T-helper 17 cell (primary cell): ENCODE measurements around the gene CASZ1. TPM values are rescaled to one million over a fixed set of nuclear protein-coding genes. Genes with fewer than 3 reads are reported as not detected.

Source experiments
- ATAC-seq: fragments of 150-1000 bp; cut with Tn5 transposase; 2 replicates; pipeline ENCODE4 v1.10.0; 2021; ENCODE audit warnings: mild to moderate bottlenecking, moderate library complexity
- DNase-seq, 3 donors: peaks; one replicate each; pipeline versions ENCODE4 v3.0.0 to v3.0.0-alpha.2; 2020 to 2021
- H3K9me3 ChIP-seq: one replicate; pipeline ENCODE4 v1.7.0; 2013; ENCODE audit warnings: low read length, mild to moderate bottlenecking; ENCODE audit not compliant: control insufficient read depth, poor library complexity, severe bottlenecking
- H3K27ac Mint-ChIP-seq: one replicate; pipeline ENCODE4 v1.8.0; 2022; ENCODE audit warnings: mild to moderate bottlenecking, moderate library complexity, mixed read lengths
- H3K27me3 Mint-ChIP-seq: one replicate; pipeline ENCODE4 v1.8.0; 2022; ENCODE audit warnings: mixed read lengths
- H3K36me3 Mint-ChIP-seq: one replicate; pipeline ENCODE4 v1.8.0; 2022; ENCODE audit warnings: low read depth, mixed read lengths
- H3K4me1 Mint-ChIP-seq: one replicate; pipeline ENCODE4 v1.8.0; 2022; ENCODE audit warnings: mild to moderate bottlenecking, mixed read lengths
- H3K4me3 Mint-ChIP-seq: one replicate; pipeline ENCODE4 v1.8.0; 2022; ENCODE audit warnings: mild to moderate bottlenecking, moderate library complexity, mixed read lengths
- total RNA-seq, 4 donors: library from RNA in 2 of 4; stranded (reverse) in 2 of 4; gene quantifications; one replicate each; pipeline ENCODE4 v1.2.3 and lab custom pipeline; 2022 to 2026

CASZ1 gene
- total RNA-seq, 2 donors from 2014 or later: 20.8 to 21.2 TPM

- no peak overlapping the region for H3K27ac Mint-ChIP-seq
- ATAC-seq (no peak), DNase-seq (no peak)
- H3K9me3 ChIP-seq: no peaks in the 10 kb centered on the region
- no peak overlapping the region for H3K4me3 Mint-ChIP-seq
- peaks cover 3% of the 10 kb centered on the region for H3K4me1 Mint-ChIP-seq
- H3K36me3 Mint-ChIP-seq: no peaks in the 10 kb centered on the region
- peaks cover 42% of the 10 kb centered on the region for H3K27me3 Mint-ChIP-seq
Observed at GRCh38 chr1:10712568-10713362, 83.7 kb downstream of the CASZ1 start.

DNA sequence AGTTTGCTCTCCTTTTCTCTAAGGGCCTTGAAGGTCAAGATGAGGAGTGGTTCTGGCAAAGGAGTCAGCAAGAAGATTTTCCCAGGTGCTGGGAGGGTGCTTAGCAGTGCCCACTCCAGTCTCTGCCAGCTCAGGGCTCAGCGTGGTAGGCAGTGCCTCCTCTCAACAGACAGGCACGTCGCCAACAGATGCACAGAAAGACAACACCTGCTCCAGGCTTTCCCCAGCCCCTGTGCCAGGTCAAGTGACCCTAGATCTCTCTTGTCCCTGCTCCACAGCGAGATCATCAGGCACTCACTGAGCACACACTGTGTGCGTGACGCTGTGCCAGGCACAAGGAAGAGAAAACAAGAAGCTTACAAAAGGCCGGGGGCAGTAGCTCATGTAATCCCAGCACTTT lies 86.0 kb downstream of the CASZ1 start:
- H3K36me3 Mint-ChIP-seq: no peaks in the 10 kb centered on the region
- DNase-seq (no peak), ATAC-seq (no peak)
- H3K9me3 ChIP-seq: no peaks in the 10 kb centered on the region
- no peak overlapping the region for H3K27ac Mint-ChIP-seq
- H3K4me1 Mint-ChIP-seq: no peaks in the 10 kb centered on the region
- no peak overlapping the region for H3K4me3 Mint-ChIP-seq
- peaks cover 28% of the 10 kb centered on the region for H3K27me3 Mint-ChIP-seq

DNA sequence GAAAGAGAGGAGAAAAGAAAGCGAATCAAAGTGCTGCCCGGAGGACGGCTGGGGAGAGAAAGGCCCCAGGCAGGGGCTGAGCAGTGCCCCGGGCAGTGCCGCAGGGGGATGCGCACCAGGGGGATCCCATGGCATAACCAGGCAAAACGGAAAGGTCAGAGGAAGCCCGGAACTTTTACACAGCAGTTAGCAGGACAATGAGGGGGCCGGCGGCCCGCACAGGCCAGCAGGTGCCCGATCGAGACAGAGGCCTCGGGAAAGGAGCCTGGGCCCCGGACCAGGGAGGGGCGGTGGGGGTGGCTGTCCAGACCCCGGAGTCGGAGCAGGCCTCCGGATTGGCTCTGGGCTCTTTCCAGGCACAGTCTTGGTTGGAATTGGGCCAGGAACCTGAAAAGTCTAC lies 86.8 kb downstream of the CASZ1 start:
- Mint-ChIP-seq H3K36me3 (no peaks in the 10 kb centered on the region), H3K27ac (no peak overlapping the region), H3K4me1 (no peaks in the 10 kb centered on the region), H3K27me3 (peaks cover 22% of the 10 kb centered on the region), H3K4me3 (no peak overlapping the region)
- no peaks in the 10 kb centered on the region for H3K9me3 ChIP-seq
- DNase-seq (no peak), ATAC-seq (no peak)

DNA sequence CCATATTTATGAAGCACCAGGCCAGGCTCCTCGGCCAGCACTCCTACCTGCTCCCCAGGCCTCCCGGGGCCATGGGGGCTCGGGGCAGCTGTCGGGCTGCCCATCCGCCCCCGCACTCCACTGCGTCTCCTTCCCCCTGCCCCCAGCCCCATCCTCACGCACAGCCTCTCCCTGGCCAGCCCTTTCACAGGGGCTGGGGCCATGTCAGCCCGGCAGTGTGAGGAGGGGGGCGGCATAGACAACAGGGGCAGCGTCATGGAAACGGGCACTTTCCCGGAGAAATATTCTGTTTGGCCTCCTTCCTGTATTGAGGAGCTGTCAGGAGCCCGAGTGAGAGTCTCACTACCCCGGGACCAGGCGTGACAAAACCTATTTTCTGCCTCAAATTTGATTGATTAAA lies 87.3 kb downstream of the CASZ1 start:
- no peaks in the 10 kb centered on the region for H3K4me1 Mint-ChIP-seq
- no peaks in the 10 kb centered on the region for H3K36me3 Mint-ChIP-seq
- no peaks in the 10 kb centered on the region for H3K9me3 ChIP-seq
- H3K27ac Mint-ChIP-seq: no peak overlapping the region
- DNase-seq (no peak), ATAC-seq (no peak)
- H3K4me3 Mint-ChIP-seq: no peak overlapping the region
- H3K27me3 Mint-ChIP-seq: peaks cover 18% of the 10 kb centered on the region

GRCh38 chr1:10708757-10709156 lies 87.7 kb downstream of the CASZ1 start:
- no peak overlapping the region for H3K27ac Mint-ChIP-seq

GRCh38 chr1:10707208-10707607 lies 89.2 kb downstream of the CASZ1 start:
- H3K27ac Mint-ChIP-seq: no peak overlapping the region
- no peaks in the 10 kb centered on the region for H3K4me1 Mint-ChIP-seq
- no peak for DNase-seq
- peaks cover 4% of the 10 kb centered on the region for H3K27me3 Mint-ChIP-seq
- no peak for ATAC-seq
- no peaks in the 10 kb centered on the region for H3K9me3 ChIP-seq
- H3K36me3 Mint-ChIP-seq: no peaks in the 10 kb centered on the region
- no peak overlapping the region for H3K4me3 Mint-ChIP-seq

More at GRCh38 chr1:10708757-10709156, 87.7 kb downstream of the CASZ1 start:
- H3K27me3 Mint-ChIP-seq: peaks cover 14% of the 10 kb centered on the region
- no peak for ATAC-seq
- H3K9me3 ChIP-seq: no peaks in the 10 kb centered on the region
- DNase-seq: no peak
- no peaks in the 10 kb centered on the region for H3K4me1 Mint-ChIP-seq
- H3K4me3 Mint-ChIP-seq: no peak overlapping the region
- H3K36me3 Mint-ChIP-seq: no peaks in the 10 kb centered on the region

DNA sequence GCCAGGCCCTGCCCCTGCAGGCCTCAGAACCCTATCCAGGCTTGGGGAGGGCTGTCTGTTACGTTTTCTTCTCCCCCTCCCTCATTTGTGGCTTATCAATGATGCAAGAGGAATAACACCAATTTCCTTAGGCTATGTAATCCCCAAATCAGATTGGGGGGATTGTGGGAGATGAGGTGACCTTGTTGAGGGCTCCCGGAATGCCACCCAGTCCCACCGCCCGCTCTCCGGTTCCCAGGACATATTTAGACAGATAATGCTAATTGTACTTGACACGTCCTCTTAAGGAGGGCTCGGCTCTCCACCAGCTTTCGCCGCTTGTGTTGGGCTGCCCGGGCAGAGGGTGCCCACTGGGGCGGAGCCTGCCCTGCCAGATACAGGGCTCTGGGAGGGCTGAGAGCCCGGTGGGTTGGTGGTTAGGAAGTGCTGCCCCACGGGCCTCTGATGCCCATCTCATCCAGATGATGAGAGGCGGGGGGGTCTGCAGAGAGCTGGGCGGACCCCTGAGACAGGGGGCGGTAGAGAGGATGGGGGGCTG lies 90.0 kb downstream of the CASZ1 start:
- H3K9me3 ChIP-seq: no peaks in the 10 kb centered on the region
- Mint-ChIP-seq H3K4me3 (no peak overlapping the region), H3K27me3 (peaks cover 1% of the 10 kb centered on the region), H3K36me3 (no peaks in the 10 kb centered on the region), H3K4me1 (no peaks in the 10 kb centered on the region), H3K27ac (no peak overlapping the region)
- ATAC-seq: no peak
- DNase-seq: no peak

DNA sequence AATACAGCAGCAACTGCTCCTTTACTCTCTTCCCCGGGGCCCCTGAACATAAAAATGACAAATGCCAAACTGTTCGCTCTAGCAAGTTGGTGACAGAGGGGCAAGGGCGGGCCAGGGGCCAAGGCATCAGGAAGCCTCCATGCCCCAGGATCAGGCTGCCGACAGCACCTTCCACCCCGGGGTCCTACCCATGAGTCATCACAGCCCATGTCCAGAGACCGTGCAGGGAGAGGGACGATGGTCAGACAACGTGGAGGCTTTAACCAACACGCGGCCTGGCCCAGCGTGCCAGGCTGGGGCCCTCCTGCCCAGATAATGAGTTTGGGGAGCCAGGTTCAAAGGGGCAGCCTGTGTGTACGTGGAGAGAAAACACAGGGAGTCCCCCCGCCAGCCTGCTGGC lies 90.5 kb downstream of the CASZ1 start:
- Mint-ChIP-seq H3K36me3 (no peaks in the 10 kb centered on the region), H3K4me1 (no peaks in the 10 kb centered on the region), H3K27ac (no peak overlapping the region), H3K27me3 (no peaks in the 10 kb centered on the region), H3K4me3 (no peak overlapping the region)
- DNase-seq: no peak
- no peaks in the 10 kb centered on the region for H3K9me3 ChIP-seq
- no peak for ATAC-seq

GRCh38 chr1:10704368-10704882 lies 92.0 kb downstream of the CASZ1 start:
- H3K4me1 Mint-ChIP-seq: peaks cover 3% of the 10 kb centered on the region
- DNase-seq (no peak), ATAC-seq (no peak)
- no peaks in the 10 kb centered on the region for H3K36me3 Mint-ChIP-seq
- H3K4me3 Mint-ChIP-seq: no peak overlapping the region
- no peak overlapping the region for H3K27ac Mint-ChIP-seq
- no peaks in the 10 kb centered on the region for H3K9me3 ChIP-seq
- H3K27me3 Mint-ChIP-seq: no peaks in the 10 kb centered on the region

DNA sequence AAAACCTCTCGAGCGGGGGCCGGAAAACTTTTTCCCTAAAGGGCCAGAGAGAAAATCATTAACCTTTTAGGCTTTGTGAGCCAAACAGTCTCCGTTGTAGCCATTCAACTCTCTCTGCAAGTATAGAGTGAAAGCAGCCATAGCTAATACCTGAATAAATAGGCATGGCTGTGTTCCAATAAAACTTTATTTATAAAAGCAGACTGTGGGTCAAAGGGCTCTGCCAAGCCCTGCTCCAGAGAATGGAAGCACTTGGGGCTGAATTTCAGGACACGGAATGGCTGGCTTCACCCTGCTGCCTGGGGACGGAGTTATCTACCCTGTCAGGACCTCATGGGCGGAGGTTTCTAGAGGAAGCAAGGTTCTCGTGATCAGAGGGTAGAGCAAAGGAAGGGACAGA lies 92.7 kb downstream of the CASZ1 start:
- peaks cover 3% of the 10 kb centered on the region for H3K4me1 Mint-ChIP-seq
- no peaks in the 10 kb centered on the region for H3K36me3 Mint-ChIP-seq
- no peak overlapping the region for H3K4me3 Mint-ChIP-seq

DNA sequence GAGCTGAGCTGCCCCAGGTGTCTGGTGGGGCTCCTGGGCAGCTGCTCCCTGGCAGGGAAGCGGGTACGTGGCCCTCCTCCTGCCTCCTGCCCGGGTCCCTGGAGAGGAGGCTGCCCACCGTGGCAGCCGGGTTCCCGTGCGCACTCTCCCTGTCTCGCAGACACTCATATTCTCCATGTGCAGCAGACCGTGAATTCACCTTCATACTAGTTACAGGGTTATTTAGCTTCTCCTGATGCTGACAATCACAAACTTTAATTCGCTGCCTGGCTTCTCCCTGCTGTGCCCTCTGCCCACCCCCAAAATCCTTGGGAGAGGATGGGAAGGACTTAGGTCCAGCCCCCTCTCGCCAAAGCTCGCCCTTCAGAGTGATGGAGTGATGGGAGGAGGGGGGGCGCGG lies 95.3 kb downstream of the CASZ1 start:
- Mint-ChIP-seq H3K27me3 (no peaks in the 10 kb centered on the region), H3K27ac (no peak overlapping the region), H3K4me3 (no peak overlapping the region), H3K36me3 (no peaks in the 10 kb centered on the region), H3K4me1 (peaks cover 3% of the 10 kb centered on the region)
- DNase-seq: no peak
- no peak for ATAC-seq
- H3K9me3 ChIP-seq: no peaks in the 10 kb centered on the region

More for the DNA sequence above, 92.7 kb downstream of the CASZ1 start:
- ATAC-seq (no peak), DNase-seq (no peak)
- Mint-ChIP-seq H3K27me3 (no peaks in the 10 kb centered on the region), H3K27ac (no peak overlapping the region)
- H3K9me3 ChIP-seq: no peaks in the 10 kb centered on the region

DNA sequence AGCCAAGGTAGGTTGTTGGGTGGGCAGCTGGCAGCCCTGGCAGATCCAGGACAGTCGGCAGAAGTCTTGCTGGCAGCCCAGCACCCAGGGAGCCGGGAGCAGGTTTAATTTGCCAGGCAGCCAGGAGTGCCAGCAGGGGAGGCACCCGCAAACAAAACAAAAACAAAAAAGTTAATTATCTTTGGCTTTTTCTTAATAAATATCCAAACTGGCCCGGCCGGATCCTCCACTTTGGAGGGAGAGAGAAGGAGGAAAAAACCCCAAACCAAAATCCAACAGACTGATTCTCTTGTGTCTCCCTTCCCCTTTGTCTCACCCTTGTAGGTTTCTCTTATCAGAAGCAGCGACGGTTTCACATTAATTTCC lies 97.0 kb downstream of the CASZ1 start:
- no peak overlapping the region for H3K4me3 Mint-ChIP-seq
- H3K9me3 ChIP-seq: no peaks in the 10 kb centered on the region
- H3K36me3 Mint-ChIP-seq: no peaks in the 10 kb centered on the region
- H3K4me1 Mint-ChIP-seq: peaks cover 5% of the 10 kb centered on the region
- ATAC-seq: no peak
- DNase-seq: no peak
- no peak overlapping the region for H3K27ac Mint-ChIP-seq
- H3K27me3 Mint-ChIP-seq: no peaks in the 10 kb centered on the region

DNA sequence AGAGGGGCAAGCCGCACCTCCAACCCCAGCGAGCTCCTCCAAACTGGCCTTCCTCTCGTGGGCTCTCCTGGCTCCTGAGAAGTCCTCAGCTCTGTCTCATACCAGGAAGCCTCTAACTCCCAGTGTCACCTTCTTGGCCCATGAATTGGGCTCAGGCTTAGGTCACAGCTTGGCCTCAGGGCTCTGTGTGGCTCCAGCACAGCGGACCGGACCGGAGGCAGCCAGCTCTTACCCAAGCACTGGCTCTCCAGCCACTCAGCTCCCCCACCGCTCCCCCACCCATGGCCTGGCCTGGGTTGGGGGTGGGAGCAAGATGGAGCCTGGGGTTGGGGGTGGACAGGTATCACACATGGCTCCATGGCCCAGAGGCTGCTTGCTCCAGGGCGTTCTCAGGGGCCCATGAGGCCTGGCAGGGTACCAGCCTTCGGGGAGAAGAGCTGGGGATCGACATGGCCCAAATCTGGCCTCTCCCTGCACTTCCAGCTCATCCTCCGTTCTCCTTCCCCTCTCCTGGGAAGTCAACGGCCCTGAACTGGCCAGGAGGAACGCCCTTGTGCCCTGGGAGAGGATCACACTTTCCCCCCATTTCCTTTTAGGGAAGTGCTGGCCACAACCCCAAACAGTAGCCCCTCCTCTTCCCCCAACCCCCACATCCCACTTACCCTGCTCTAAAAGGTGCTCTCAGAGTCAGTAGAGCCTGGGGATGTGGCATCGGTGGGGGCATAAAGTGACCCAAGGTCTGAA lies 97.5 kb downstream of the CASZ1 start:
- Mint-ChIP-seq H3K4me1 (peaks cover 5% of the 10 kb centered on the region), H3K4me3 (no peak overlapping the region), H3K27ac (no peak overlapping the region), H3K27me3 (no peaks in the 10 kb centered on the region), H3K36me3 (no peaks in the 10 kb centered on the region)
- ATAC-seq: no peak
- no peaks in the 10 kb centered on the region for H3K9me3 ChIP-seq
- DNase-seq: no peak
